ENCODE data around the gene CYCS.

Gene CYCS

GRCh38 chr7:25105911-25106310 is 19.1 kb downstream of the CYCS start:
- TF ChIP-seq ZNF8 (CRISPR knock-in tag; IDR thresholded peaks at IDR 0.05) (no peak), OSR1 (CRISPR knock-in tag; IDR thresholded peaks at IDR 0.05) (no peak), TCF4 (CRISPR knock-in tag; IDR thresholded peaks at IDR 0.05; ENCODE audit: borderline replicate concordance) (no peak), ZFP3 (CRISPR knock-in tag; IDR thresholded peaks at IDR 0.05) (no peak), ESRRG (CRISPR knock-in tag; IDR thresholded peaks at IDR 0.05) (no peak), ZC3H10 (CRISPR knock-in tag; IDR thresholded peaks at IDR 0.05) (no peak), PATZ1 (CRISPR knock-in tag; IDR thresholded peaks at IDR 0.05; ENCODE audit: borderline replicate concordance) (no peak), TOX (CRISPR knock-in tag; IDR thresholded peaks at IDR 0.05; ENCODE audit: borderline replicate concordance) (no peak), SNAI2 (CRISPR knock-in tag; IDR thresholded peaks at IDR 0.05) (no peak), POU6F1 (CRISPR knock-in tag; IDR thresholded peaks at IDR 0.05; ENCODE audit: borderline replicate concordance, low read depth) (no peak), ZFP30 (CRISPR knock-in tag; IDR thresholded peaks at IDR 0.05) (no peak), ZNF565 (CRISPR knock-in tag; conservative IDR thresholded peaks at IDR 0.05; ENCODE audit: low read depth) (no peak), CSRNP3 (CRISPR knock-in tag; IDR thresholded peaks at IDR 0.05) (no peak), CREB5 (CRISPR knock-in tag; IDR thresholded peaks at IDR 0.05; ENCODE audit: low read depth) (no peak), ZNF70 (CRISPR knock-in tag; IDR thresholded peaks at IDR 0.05) (no peak), CSDC2 (CRISPR knock-in tag; IDR thresholded peaks at IDR 0.05) (no peak), ARNTL (CRISPR knock-in tag; IDR thresholded peaks at IDR 0.05; ENCODE audit: borderline replicate concordance, low read depth) (no peak)
- no peak for ATAC-seq

- no peak for ATAC-seq
- TF ChIP-seq POU6F1 (CRISPR knock-in tag; IDR thresholded peaks at IDR 0.05; ENCODE audit: borderline replicate concordance, low read depth) (no peak), RARB (CRISPR knock-in tag; IDR thresholded peaks at IDR 0.05) (no peak), ZNF8 (CRISPR knock-in tag; IDR thresholded peaks at IDR 0.05) (no peak), TCF4 (CRISPR knock-in tag; IDR thresholded peaks at IDR 0.05; ENCODE audit: borderline replicate concordance) (no peak), ESRRG (CRISPR knock-in tag; IDR thresholded peaks at IDR 0.05) (no peak), GLIS3 (CRISPR knock-in tag; IDR thresholded peaks at IDR 0.05) (no peak), BACH2 (CRISPR knock-in tag; IDR thresholded peaks at IDR 0.05; ENCODE audit: borderline replicate concordance) (no peak)
Observed at GRCh38 chr7:25103773-25104172, 21.3 kb downstream of the CYCS start.

GRCh38 chr7:25101817-25102216 is 23.2 kb downstream of the CYCS start:
- ATAC-seq = no peak
- TF ChIP-seq PATZ1 (CRISPR knock-in tag; IDR thresholded peaks at IDR 0.05; ENCODE audit: borderline replicate concordance) (no peak), TSHZ2 (CRISPR knock-in tag; IDR thresholded peaks at IDR 0.05) (no peak), CSDC2 (CRISPR knock-in tag; IDR thresholded peaks at IDR 0.05) (no peak), ISL1 (CRISPR knock-in tag; IDR thresholded peaks at IDR 0.05) (no peak), ZC3H10 (CRISPR knock-in tag; IDR thresholded peaks at IDR 0.05) (no peak), POU6F1 (CRISPR knock-in tag; IDR thresholded peaks at IDR 0.05; ENCODE audit: borderline replicate concordance, low read depth) (no peak), OSR1 (CRISPR knock-in tag; IDR thresholded peaks at IDR 0.05) (no peak), RARB (CRISPR knock-in tag; IDR thresholded peaks at IDR 0.05) (no peak), TOX (CRISPR knock-in tag; IDR thresholded peaks at IDR 0.05; ENCODE audit: borderline replicate concordance) (no peak)
